Parathyroid adenoma (tissue), 2 donors: ENCODE data around the gene MSH2.

Source experiments
- H2AFZ ChIP-seq: fragments of 300-600 bp; sonication (generic); one replicate; pipeline ENCODE4 v1.7.0; 2017; ENCODE audit warnings: antibody characterized with exemption, mild to moderate bottlenecking
- H3K27ac ChIP-seq: fragments of 300-600 bp; sonication (generic); one replicate; pipeline ENCODE4 v1.7.0; 2017
- H3K27me3 ChIP-seq: fragments of 300-600 bp; sonication (generic); one replicate; pipeline ENCODE4 v1.7.0; 2017; ENCODE audit warnings: low read length; ENCODE audit not compliant: control insufficient read depth, insufficient read depth
- H3K36me3 ChIP-seq: fragments of 300-600 bp; sonication (generic); one replicate; pipeline ENCODE4 v1.7.0; 2017; ENCODE audit warnings: low read length; ENCODE audit not compliant: control insufficient read depth, insufficient read depth
- H3K4me1 ChIP-seq: fragments of 300-600 bp; sonication (generic); one replicate; pipeline ENCODE4 v1.7.0; 2017; ENCODE audit warnings: control low read depth
- H3K4me2 ChIP-seq: fragments of 300-600 bp; sonication (generic); one replicate; pipeline ENCODE4 v1.7.0; 2017; ENCODE audit warnings: low read length
- H3K4me3 ChIP-seq: fragments of 300-600 bp; sonication (generic); one replicate; pipeline ENCODE4 v1.7.0; 2017; ENCODE audit warnings: low read depth, low read length
- H3K79me2 ChIP-seq: fragments of 300-600 bp; sonication (generic); one replicate; pipeline ENCODE4 v1.7.0; 2017; ENCODE audit warnings: control low read depth
- H3K9ac ChIP-seq: fragments of 300-600 bp; sonication (generic); one replicate; pipeline ENCODE4 v1.7.0; 2017; ENCODE audit warnings: mild to moderate bottlenecking
- H3K9me3 ChIP-seq: fragments of 300-600 bp; sonication (generic); one replicate; pipeline ENCODE4 v1.7.0; 2017; ENCODE audit warnings: low read length; ENCODE audit not compliant: control insufficient read depth
- TF ChIP-seq, protein P1 (sequence below): fragments of 300-600 bp; sonication (generic); IDR thresholded peaks from one replicate; pipeline ENCODE4 v1.7.0; 2017; ENCODE audit warnings: antibody characterized with exemption, mild to moderate bottlenecking
- donor health status: primary hyperparathyroidism.

Gene MSH2

DNA sequence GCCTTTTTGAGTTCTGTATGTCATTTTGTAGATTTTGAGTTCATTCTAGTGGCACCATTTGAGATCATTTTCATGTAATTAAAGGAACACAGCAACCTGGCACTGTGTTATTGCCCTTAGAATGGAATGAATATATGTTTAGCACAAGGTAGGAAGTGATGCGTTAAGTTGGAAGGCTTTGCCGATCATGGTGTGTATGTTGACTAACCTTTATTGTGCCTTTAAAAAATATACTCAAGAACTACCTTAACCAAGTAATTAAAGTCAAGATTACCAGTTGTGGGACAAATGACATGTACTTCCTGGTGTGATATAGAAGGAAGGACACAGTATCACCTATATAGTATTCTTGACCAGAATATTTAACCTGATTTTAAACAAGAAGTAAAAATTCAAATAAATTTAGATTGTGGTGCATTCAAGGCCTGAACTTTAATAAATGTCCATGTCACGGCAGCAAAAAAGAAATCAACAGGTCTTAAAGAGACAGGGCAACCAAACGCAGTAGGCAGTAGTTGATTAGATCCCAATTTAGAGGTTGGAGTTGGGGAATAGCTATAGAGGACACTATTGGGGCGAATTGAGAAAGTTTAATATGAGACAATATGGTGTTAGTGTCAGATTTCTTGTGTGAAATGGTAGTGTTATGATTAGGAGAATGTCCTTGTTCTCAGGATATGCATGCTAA, 68.6 kb downstream of the MSH2 start:
- Histone ChIP-seq H3K79me2 (no peaks in the 10 kb centered on the region), H2AFZ (no peak overlapping the region), H3K9ac (no peak overlapping the region), H3K27ac (no peak overlapping the region), H3K36me3 (no peaks in the 10 kb centered on the region), H3K4me2 (no peak overlapping the region), H3K4me1 (no peaks in the 10 kb centered on the region), H3K9me3 (no peaks in the 10 kb centered on the region), H3K27me3 (no peaks in the 10 kb centered on the region), H3K4me3 (no peak overlapping the region)
- TF ChIP-seq, protein P1, sequence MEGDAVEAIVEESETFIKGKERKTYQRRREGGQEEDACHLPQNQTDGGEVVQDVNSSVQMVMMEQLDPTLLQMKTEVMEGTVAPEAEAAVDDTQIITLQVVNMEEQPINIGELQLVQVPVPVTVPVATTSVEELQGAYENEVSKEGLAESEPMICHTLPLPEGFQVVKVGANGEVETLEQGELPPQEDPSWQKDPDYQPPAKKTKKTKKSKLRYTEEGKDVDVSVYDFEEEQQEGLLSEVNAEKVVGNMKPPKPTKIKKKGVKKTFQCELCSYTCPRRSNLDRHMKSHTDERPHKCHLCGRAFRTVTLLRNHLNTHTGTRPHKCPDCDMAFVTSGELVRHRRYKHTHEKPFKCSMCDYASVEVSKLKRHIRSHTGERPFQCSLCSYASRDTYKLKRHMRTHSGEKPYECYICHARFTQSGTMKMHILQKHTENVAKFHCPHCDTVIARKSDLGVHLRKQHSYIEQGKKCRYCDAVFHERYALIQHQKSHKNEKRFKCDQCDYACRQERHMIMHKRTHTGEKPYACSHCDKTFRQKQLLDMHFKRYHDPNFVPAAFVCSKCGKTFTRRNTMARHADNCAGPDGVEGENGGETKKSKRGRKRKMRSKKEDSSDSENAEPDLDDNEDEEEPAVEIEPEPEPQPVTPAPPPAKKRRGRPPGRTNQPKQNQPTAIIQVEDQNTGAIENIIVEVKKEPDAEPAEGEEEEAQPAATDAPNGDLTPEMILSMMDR = no peak

DNA sequence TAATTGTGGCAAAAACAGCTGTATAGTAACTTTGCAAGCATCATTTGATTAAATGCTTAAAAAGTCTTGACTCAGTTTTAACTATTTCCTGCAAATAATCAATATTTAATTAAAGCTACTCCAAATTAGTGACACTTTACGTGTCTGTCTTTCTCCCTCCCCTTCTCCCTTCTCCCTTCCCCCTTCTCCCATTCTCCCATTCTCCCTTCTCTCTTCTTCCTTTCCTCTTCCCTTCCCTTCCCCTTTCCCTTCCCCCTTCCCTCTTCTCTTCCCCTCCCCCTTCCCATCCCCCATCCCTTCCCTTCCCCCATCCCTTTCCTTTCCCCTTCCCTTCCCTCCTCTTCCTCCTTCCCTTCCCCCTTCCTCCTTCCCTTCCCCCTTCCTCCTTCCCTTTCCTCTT, 76.9 kb downstream of the MSH2 start:
- Histone ChIP-seq H3K79me2 (no peaks in the 10 kb centered on the region), H3K4me1 (no peaks in the 10 kb centered on the region), H3K9ac (no peak overlapping the region), H2AFZ (no peak overlapping the region), H3K4me3 (no peak overlapping the region), H3K9me3 (no peaks in the 10 kb centered on the region), H3K27me3 (no peaks in the 10 kb centered on the region), H3K27ac (no peak overlapping the region), H3K4me2 (no peak overlapping the region), H3K36me3 (no peaks in the 10 kb centered on the region)
- TF ChIP-seq, protein P1 = no peak

DNA sequence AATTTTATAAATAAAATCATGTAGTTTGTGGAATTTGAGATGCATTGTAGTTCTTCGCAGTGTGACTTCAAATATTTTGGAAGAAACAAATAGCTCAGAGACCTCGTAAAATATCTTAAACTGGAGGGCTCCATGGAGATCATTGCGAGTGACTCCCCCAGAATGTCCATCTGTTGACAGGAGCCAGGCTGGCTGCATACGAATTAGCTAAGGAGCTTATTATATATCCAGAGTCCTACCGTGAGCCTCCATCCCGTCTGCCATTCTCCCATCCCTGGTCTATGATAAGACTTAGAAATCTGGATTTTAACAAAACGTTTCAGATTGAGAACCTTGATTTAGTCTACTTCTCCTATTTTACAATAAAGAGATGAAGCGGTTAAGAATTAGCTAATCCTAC, 80.2 kb downstream of the MSH2 start:
- Histone ChIP-seq H3K36me3 (no peaks in the 10 kb centered on the region), H3K27ac (no peak overlapping the region), H3K9ac (no peak overlapping the region), H2AFZ (no peak overlapping the region), H3K9me3 (no peaks in the 10 kb centered on the region), H3K4me2 (no peak overlapping the region), H3K27me3 (no peaks in the 10 kb centered on the region), H3K79me2 (no peaks in the 10 kb centered on the region), H3K4me3 (no peak overlapping the region), H3K4me1 (no peaks in the 10 kb centered on the region)
- TF ChIP-seq, protein P1 = no peak

DNA sequence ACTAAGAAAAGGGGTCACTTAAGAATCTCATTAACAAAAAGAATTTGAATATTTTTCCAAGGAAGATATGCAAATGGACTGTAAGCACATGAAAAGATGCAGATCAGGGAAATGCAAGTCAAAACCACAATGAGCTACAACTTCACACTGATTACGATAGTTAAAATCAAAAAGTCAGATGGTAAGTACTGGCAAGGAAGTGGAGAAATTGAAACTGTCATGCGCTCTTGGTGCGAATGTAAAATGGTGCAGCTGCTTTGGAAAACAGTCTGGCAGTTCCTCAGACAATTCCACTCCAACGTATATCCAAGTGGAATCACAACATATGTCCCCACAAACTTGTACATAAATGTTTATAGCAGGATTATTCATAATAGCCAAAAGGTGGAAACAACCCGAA, 81.4 kb downstream of the MSH2 start:
- TF ChIP-seq, protein P1 = no peak

DNA sequence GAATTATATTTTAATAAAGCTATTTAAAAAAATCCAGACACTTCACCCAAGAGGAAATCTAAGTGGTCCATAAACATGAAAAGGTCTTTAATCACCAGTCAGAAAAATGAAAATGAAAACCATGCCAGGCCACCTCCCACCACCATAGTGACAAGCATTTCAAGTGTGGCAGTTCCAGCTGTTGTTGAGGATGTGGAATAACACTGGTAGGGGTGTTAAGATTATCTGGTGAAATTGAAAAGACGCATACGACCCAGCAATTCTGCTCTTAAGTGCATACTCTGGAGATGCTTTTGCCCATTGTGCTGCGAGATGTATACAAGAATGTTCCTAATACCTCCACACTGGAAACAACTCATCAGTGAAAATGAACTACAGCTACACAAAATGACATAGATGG, 82.2 kb downstream of the MSH2 start:
- Histone ChIP-seq H3K27ac (no peak overlapping the region), H3K27me3 (no peaks in the 10 kb centered on the region), H3K9ac (no peak overlapping the region), H2AFZ (no peak overlapping the region), H3K4me1 (no peaks in the 10 kb centered on the region), H3K79me2 (no peaks in the 10 kb centered on the region), H3K36me3 (no peaks in the 10 kb centered on the region), H3K4me2 (no peak overlapping the region), H3K4me3 (no peak overlapping the region), H3K9me3 (no peaks in the 10 kb centered on the region)
- TF ChIP-seq, protein P1 = no peak

More for the DNA sequence above, 81.4 kb downstream of the MSH2 start:
- no peak overlapping the region for H3K4me2 ChIP-seq
- no peaks in the 10 kb centered on the region for H3K4me1 ChIP-seq
- H2AFZ ChIP-seq = no peak overlapping the region
- H3K79me2 ChIP-seq = no peaks in the 10 kb centered on the region
- H3K36me3 ChIP-seq = no peaks in the 10 kb centered on the region
- no peaks in the 10 kb centered on the region for H3K27me3 ChIP-seq
- no peak overlapping the region for H3K9ac ChIP-seq
- H3K4me3 ChIP-seq = no peak overlapping the region
- H3K9me3 ChIP-seq = no peaks in the 10 kb centered on the region
- no peak overlapping the region for H3K27ac ChIP-seq
